ENCODE data around the gene RFK.

The RFK gene

GRCh38 chr9:76405868-76406267 is 11.6 kb upstream of the RFK start:
- no peak for FAIRE-seq

DNA sequence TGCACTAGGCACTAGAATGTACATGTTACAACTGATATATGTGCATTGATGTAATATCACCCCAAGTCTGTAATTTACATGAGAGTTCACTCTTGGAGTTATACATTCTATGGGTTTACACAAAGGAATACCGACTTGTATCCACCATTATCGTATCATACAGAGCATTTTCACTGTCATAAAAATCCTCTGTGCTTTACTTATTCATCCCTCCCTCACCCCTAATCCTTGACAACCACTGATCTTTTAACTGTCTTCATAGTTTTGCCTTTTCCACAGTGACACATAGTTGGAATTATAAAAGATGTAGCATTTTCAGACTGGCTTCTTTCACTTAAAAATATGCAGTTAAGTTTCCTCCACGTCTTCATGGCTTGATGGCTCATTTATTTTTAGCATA is 11.1 kb upstream of the RFK start:
- no peak for FAIRE-seq

DNA sequence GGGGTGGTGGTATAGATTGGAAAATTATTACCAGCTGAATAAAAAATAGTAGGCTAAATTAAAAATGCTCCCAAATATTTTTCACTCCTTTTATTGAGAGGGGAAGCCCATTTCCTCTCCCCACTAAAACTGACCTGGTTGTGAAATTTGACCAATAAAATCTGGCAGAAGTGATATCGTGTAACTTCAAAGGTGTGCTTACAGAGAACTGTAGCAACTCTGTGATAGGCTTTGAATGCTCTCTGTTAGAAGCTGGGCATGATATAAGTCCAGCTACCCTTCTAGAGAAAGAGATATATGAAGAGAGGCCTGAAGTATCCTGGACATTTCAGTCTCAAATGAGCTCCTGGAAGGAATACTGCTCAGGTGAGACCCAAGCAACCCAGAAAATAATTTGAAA is 10.2 kb upstream of the RFK start:
- no peak for FAIRE-seq

DNA sequence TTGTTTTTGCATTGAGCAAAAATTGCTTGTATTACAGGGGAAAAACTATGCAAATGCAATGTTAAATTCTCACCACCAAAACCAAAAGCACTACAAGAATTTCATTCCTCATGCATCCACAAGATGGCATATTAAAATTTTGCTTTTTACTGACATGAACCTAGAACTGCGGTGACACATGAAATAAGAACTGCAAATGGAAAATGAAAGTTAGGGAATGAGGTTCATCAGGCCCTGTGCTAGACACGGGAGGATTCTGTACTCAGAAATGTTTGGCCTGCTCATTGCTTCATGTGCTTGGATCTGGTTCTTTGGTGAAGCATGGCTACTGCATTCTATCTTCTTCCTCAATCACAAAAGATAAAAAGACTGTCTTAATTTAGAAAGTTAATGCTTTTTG is 9.1 kb upstream of the RFK start:
- FAIRE-seq, result peak; percentile 92

- no peak for FAIRE-seq
Measured at GRCh38 chr9:76401580-76402354, 7.5 kb upstream of the RFK start.

- FAIRE-seq, result no peak
Measured at GRCh38 chr9:76401176-76401575, 7.0 kb upstream of the RFK start.

DNA sequence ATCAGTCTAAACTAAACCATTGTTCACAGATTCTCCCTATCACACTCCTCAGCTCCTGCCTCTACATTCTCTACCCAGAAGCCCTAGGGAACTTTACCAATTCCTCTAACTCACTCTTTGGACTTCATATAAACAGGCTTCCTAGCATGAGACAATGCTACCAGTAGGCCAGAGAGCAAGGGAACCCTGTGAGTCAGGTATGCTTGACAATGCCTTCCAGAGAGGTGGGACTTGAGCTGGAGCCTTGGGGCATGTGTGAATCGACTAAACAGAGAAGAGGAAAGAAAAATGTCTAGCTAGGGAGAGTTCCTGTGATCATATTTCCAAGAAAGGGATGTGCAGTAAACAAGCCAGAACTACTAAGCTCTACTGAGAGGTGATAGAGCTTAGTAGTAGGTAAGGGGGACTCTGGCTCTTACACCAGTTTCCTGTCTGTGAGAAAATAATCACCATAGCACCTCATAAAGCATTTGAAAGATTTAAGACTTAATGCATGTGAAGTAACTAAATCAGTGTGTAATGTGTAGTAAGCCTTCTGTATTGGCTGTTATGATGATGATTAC is 6.4 kb upstream of the RFK start:
- FAIRE-seq, result no peak

DNA sequence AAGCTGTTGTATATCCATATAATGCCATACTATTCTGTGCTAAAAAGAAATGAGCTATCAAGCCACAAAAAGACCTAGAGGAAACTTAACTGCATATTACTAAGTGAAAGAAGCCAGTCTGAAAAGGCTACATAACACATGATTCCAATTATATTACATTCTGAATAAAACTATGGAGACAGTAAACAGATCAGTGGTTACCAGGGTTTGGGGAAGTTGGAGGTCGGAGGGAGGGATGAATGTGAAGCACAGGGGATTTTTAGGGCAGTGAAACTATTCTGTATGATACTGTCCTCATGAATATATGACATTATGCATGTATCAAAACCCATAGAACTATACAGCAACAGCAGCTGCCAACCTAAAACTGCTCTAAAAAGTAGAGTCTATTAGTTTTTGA is 5.6 kb upstream of the RFK start:
- no peak for FAIRE-seq

DNA sequence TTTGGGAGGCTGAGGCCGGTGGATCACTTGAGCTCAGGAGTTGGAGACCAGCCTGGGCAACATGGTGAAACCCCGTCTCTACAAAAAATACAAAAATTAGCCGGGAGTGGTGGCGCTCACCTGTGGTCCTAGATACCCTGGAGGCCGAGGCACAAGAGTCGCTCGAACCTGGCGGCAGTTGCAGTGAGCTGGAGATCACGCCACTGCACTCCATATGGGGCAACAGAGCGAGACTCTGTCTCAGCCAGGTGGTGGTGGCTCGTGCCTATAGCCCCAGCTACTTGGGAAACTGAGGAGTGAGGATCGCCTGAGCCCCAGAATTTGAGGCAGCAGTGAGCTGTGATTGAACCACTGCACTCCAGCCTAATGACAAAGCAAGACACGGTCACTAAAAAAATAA is 2.4 kb upstream of the RFK start:
- no peak for FAIRE-seq

- FAIRE-seq, result no peak
Measured at GRCh38 chr9:76396144-76396543, 1.9 kb upstream of the RFK start.

DNA sequence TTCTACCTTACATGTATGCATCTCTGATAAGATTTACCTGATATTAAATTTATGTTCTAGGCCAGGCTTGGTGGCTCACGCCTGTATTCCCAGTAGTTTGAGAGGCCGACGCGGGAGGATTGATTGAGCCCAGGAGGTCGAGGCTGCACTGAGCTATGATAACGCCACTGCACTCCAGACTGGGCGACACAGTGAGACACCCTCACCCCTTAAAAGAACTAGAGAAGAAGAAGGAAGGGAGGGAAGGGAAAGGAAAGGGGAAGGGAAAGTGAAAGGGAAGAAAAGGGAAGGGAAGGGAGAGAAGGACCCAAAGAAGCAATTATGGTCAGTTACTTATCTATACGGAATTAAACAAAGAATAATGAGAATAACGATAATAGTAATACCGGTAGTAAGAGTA is 1.2 kb upstream of the RFK start:
- no peak for FAIRE-seq

- FAIRE-seq, result no peak
Measured at GRCh38 chr9:76394960-76395252, 680 bp upstream of the RFK start.

DNA sequence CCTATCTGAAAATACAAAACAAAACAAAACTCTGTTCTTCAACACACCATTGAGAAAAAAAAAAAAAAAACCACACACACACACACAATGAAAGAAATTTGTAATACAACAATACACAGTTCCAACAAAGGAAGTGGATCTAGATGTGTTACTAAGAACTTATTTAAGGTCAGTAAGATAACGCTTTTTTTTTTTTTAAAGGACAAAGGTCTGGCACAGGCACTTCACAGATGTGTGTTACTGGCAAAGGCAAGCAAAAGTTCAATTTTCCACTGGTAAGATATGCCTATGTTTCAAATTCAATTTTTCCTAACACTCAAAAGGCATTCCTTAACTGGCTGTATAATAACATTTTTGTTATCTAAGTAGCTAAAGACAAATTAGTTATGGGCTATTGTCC is 3.6 kb downstream of the RFK start:
- no peak for FAIRE-seq

GRCh38 chr9:76379494-76379893 is 14.7 kb downstream of the RFK start:
- no peak for FAIRE-seq

DNA sequence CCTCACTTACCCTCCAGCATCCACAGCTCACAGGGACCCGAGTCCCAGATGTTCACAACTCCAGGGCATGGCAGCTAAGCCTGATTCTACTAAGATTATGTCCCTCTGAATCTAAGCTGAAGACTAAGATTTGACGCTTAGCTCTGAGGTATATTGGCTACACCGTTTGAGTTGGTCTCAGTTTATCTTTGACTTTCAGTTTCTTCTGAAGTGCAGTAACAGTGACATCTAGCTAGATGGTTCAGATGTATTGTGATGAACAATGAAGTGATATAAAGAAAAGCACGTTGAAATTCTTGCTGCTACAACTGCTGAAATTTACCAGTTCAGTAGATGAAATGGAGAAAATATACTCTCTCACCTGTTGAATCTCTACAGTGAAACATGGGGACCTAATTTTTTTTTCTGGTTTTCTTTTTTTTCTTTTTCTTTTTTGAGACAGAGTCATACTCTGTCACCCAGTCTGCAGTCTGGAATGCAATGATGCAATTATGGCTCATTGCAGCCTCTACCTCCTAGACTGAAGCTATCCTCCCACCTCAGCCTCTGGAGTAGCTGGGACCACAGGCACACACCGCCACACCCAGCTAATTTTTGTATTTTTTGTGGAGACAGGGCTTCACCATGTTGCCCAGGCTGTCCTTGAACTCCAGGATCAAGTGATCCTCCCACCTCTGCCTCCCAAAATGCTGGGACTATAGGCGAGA is 15.7 kb downstream of the RFK start:
- FAIRE-seq, result no peak

DNA sequence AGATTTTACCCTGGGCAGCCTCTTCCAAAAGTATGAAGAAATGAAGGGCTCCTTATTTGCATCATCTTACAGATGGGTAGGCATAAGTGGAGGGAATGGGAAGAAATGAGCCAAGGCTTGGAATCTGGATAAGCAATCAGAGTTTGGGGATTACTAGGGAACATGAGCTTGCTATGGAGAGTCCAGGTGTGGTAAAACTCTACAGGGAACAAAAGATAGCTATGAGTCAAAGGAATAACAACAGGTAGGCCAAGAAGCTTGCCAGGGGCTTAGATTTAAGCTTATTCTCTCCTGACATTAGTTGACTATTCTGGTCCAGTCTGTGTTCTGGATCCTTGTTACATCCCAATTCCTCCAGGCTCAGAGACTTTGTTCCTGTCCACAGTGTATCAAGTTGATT is 16.4 kb downstream of the RFK start:
- no peak for FAIRE-seq

GRCh38 chr9:76374783-76375559 is 19.3 kb downstream of the RFK start:
- peak; percentile 91 for FAIRE-seq

DNA sequence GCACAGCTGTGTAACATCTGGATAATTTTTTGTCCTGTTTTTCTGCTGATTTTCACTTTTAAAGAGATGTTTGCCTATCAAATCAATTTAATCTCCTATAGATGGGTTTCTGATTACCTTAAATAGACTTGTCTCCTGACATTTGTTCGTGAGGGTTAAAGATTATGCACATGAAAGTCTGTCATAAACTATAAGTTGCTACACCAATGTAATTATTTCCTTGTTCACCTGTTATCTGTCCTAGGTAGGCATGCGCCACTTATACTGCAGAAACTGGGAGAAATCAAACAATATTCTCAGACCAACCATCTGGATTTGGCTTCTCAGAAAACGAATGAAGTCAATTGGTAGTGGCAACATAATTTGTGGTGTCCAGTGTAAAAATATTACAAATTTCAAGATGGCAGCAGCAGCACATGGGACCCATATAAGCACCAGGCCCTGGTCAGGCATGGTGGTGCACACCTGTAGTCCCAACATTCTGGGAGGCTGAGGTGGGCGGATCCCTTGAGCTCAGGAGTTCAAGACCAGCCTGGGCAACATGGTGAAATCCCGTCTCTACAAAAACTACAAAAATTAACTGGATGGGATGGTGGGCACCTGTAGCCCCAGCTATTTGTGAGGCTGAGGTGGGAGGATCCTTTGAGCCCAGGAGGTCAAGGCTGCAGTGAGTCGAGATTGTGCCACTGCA is 20.3 kb downstream of the RFK start:
- no peak for FAIRE-seq

DNA sequence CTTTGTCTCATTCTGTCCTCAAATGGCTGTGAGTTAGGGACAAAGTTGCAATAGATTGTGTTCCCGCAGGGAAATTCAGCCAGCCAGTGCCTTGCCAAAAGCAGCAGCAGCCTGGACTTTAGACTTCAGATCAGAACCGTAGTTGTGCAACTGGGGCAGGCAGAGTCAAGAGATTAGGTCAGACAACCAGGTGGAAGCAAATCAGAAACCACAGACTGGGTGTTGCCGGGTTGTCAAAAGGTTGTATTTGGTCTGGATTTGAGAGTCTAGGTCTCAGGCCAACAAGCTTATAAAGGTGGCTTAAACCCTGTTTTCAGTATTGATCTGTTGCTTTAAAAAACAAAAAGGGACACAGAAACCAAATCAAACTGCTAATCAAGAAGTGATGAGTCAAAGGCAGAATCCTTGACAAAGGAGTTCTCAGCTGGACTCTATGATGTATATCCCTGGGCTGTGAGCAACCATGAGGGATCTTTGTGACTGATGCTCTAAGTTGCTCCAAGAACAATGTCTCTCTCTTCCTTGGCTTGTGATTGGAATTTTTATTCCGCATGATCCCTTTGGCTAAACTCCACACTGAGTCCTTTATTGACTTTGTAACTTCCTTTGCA is 20.9 kb downstream of the RFK start:
- peak; percentile 54 for FAIRE-seq

DNA sequence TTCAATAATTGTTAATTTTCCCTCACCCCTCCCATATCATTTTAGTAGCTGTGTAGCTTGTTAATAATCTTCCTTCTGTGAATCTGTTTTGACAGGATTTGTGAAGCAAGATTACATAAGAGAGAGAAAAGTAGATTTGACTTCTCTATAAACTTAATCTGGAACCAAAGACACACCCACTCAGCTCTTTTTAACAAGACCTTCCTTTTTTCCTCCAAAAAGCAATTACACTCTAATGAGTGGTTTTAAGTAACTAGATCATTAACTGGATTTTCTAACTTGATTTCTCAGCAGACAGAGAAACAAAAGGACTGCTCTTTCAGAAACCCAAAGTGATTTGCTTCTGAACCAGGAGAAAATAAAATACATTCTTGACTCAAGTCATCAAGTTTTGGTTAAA is 21.9 kb downstream of the RFK start:
- FAIRE-seq, result no peak

DNA sequence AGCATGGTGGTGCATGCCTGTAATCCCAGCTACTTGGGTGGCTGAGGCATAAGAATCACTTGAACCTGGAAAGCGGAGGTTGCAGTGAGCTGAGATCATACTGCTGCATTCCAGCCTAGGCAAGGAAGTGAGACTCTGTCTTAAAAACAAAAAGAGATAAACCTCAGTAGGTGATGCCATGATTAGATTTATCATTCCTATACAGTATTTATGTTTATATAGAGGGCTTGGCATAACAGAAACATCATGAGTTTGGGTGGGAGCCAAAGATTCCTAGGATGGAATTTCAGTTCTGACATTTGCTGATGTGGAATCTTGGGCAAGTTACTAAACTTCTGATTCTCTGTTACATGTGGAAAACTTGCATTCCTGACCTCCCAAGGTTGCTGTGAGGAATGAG is 22.3 kb downstream of the RFK start:
- no peak for FAIRE-seq

DNA sequence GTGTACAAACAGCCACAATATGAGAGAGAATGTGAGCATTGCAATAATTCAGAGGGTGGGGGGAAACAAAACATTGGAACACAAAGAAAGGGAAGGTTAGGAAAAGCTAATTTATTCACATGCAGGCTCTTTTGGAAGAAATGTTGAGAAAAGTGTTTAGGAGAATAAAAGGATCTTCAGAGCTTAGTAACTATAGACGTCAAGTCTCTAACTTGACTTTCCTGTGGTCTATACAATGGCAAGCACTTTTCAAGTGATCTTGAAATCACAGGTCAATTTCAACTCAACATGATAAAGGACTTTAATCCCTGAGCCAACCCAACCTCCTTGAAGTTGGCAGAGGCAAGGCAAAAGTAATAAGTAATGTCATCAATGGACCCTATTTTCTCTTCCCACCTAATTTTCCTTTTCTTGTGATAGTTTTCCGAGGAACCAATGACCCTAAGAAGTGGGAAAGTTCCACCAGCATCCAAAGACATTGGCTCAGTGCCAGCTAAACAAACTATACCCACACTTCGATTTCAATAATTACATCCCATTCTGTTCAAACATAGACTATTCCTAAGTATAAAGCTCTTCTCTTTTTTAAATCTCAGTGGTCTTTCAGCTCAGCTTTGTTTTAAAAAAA is 23.7 kb downstream of the RFK start:
- FAIRE-seq, result no peak
